KBM-7 (cell line): ENCODE data around the gene SLC12A6.

Experiments
- DNase-seq: peaks from one replicate; pipeline ENCODE4 v3.0.0-alpha.2; 2015
- in situ Hi-C: fragments of 300-500 bp; cut with MboI; formaldehyde crosslinking; loops from 2 replicates; pipeline ENCODE4 v1.14.3; 2020; ENCODE audit warnings: low sequenced_read_pairs, low pct_unique_long_range_greater_than_20kb, mixed read lengths

Gene SLC12A6

DNA sequence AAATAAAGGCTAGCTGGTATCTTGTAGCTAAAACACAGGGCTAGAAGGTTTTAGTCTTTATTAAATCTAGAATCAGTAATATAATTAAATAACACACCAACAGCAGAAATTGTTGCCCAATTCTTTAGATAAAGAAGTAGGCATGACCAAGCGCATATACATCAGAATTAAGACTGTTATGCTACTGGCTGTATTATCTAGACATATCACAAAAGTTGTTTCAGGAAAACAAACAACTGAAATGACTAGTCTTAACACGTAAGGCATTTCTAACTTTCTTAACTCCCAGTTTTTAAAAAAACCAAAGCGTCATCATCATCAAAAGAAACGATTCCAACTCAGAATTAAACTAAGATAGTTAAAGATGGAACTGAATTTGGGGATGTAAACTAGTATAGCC is 57.4 kb downstream of the SLC12A6 start:
- no peak for DNase-seq
- in situ Hi-C loops, result no loop called here

DNA sequence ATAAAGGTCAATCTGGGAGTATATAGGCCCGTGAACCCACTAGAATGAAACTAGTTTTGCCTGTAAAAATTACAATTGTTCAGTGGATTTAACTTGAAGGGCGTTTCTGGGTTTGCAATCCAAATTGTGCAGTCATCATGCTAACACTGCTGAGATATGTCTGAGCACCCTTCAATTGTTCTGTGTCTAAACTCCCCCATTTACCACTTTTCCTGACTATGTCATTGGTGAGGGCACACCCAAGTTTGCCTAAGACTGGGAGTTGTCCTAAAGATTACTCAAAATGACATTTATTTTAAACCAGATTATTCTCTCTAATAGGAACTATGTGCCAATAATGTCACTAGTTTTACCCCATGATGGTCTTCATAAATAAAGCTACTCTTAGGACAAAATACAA is 58.2 kb downstream of the SLC12A6 start:
- no peak for DNase-seq
- in situ Hi-C loops, result no loop called here

DNA sequence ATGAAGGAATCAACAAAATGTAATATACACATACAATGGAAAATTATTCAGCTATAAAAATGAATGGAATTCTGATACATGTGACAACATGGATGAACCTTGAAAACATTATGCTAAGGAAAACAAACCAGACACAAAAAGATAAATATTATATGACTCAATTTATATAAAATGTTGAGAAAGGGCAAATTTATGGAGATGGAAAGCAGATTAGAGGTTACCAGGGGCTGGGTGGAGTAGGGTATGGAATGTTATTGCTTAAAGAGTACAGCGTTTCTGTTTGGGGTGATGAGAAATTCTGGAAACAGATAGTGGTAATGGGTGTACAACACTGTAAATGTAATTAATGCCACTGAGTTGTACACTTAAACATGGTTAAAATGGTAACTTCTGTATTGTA is 61.9 kb downstream of the SLC12A6 start:
- no peak for DNase-seq
- in situ Hi-C loops, result no loop called here

DNA sequence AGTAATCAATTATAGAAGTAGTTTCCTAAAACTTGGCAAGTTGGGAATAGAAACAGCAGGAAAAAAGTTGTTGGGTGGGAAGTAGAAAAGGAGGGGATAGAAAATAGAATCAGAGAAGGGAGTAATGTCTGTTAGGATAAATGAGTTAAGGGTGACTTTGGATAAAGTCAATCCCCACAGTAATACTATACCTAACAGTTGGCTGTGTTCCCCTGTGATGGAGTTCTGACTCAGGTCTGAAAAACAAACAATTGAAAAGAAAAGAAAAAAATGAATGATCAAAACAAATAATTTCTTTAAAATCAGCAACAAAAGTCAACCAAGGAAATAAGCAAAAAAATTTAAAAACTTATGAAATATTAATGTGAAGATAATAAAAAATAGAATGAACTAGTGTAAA is 62.4 kb downstream of the SLC12A6 start:
- no peak for DNase-seq
- in situ Hi-C loops, result no loop called here

DNA sequence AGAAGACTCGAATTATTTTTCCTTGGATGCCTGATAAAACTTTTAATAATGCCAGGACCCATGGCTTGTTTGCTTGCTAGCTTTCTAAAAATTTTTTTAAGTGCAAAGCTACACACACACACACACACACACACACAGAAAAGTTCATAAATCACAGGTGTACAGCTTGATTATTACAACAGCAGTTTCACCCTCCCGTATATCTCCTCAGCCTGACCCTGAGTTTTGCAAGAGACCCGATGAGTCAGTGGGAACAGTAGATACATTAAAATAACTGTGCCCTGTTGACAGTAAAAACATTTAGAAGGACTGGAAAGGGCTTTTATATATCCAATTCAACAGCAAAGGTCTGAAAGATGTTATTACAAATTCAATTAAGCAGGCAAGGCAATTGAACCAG is 66.1 kb downstream of the SLC12A6 start:
- no peak for DNase-seq
- in situ Hi-C loops, result no loop called here

DNA sequence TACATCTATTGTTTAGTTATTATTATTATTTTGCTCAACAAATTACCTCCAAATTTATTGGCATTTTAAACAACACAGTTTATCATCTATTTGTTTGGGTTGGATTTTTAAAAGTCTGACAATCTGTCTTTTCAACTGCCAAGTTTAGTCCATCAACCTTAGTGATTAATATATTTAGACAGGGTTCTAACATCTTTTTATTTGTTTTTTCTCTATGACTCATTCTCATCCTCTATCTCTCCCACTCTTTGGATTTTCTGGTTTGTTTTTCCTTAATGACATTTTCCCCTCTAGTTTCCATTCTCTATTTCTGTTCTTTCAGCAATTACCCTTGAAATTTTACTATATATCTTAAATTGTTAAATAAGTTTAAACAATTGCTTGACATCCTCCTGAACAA is 70.8 kb downstream of the SLC12A6 start:
- in situ Hi-C loops, result no loop called here
- no peak for DNase-seq

DNA sequence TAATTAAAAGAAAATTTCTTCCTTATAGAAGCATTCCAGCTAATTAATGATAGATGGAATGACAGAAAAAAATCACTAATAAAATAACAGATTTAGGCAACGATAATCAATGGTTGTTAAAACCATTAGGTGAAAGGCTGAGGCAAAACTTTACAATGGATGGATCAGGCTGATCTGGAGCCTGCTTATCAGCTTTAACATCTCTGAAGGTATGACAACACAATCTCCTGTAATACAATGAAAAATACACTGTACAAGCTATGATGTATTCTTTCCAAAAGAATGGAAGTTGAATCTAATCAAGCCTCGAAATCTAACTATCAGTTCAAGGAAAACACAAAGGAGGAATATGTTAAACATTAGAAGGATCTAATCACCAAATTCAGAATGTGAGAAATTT is 73.5 kb downstream of the SLC12A6 start:
- in situ Hi-C loops, result no loop called here
- no peak for DNase-seq

DNA sequence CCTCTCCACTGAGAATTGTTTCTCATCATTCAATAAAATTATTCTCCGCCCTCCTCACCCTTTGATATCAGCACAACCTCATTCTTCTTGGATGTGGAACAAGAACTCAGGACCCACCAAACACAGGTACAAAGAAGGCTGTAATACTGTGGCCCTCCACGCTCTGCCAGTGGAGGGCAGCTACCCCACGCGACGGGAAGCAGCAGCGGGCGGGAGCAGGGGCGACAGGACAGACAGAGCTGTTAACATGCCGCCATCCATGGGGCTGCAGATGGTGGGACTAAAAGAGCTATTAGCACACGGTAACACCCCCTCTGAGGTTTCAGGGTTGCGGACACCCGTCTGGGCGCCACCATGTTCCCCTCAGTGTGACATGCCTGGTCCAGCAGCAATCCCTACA is 75.2 kb downstream of the SLC12A6 start:
- DNase-seq, result no peak
- in situ Hi-C loops, result no loop called here

DNA sequence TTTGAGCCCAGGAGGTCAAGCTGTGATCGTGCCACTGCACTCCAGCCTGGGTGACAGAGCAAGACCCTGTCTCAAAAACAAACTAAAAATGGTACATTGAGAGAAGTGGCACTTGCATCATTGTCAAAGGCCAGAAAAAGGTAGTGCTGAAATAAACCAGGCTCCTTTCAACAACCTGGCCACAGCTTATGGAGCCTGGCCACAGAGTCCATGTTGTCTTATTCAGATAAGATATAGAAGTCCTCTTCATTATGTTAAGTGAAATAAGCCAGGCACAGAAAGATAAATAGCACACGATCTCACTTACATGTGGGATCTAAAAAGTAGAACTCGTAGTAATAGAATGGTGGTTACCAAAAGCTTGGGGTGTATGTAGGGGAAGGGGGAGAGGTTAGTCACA is 78.0 kb downstream of the SLC12A6 start:
- DNase-seq, result no peak
- in situ Hi-C loops, result no loop called here

DNA sequence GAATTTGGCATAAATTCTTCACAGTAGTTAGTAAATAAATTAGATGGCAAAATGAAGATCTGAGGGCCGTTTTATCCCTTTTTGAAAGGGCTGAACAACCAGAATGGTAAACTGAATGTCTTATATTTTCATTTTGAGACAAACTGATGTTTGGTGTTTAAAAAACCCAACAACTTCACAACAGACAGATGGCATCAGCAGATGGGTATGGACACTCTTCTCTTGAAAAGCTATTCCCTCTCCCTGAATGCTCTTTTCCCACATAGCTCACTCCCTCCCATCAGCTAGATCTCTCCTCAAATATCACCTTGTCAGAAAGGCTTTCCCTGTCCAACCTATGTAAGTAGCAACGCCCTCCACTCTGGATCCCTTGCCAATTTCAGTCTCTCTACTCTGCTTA is 79.4 kb downstream of the SLC12A6 start:
- in situ Hi-C loops, result no loop called here
- no peak for DNase-seq

DNA sequence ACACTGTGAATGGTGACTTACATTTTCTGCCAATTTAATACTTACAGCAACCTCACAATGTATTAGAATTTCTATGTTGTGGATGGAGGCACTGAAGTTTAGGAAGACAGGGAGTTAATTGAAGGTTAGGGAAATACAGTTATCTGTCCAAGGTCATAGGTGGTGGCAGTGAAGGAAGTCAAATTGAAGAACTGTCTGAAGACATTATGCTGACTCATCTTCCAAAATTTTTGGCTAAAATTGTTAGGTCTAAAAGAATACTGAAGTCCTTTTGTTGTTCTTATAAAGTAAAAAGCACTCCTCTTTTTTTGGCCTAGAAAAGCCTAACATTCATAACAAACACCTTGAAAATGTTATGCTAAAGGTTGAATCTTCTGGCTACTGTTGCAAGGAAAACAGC is 85.0 kb downstream of the SLC12A6 start:
- peak; percentile 9 for DNase-seq
- in situ Hi-C loops, result no loop called here

DNA sequence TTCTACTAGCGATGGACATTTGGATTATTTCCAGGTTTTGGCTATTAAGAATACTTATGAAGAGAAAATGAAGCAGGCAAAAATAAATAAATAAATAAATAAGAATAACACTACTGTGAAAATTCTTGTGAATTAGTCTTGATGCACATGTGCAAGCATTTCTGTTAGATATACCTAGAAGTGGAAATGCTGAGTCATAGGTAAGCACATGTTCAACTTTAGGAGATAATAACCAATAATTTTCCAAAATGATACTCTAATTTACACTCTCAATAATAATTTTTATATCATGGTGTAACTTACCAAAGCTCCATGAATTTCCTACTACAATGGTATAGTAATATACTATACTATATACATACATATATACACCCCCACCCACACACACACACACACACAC is 89.4 kb downstream of the SLC12A6 start:
- DNase-seq, result no peak
- in situ Hi-C loops, result no loop called here

DNA sequence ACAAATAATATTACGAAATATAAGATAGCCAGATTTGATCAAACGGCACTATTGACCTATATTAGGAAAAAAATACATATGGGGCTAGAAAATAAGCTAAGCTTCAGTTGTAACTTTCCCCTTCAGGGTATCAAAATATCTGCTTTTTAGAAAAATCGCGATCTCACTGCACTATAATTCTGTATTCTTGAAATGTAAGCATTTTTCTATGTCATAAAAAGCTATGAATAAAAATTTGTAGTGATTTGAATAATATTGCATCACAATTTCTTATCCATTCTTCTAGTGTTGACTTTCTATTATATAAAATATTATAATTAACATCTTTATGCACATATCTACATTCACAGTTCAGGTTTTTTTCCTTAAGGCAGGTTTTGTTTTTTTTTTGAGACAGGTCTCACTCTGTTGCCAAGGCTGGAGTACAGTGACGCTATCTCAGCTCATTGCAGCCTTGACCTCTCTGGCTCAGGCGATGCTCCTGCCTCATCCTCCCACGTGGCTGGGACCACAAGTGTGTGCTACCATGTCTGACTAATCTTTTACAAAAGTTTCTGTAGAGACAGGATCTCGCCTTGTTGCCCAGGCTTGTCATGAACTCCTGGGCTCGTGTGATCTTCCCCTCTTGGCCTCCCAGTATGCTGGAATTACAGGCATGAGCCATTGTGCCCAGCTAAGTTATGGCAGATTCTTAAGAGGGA is 91.2 kb downstream of the SLC12A6 start:
- in situ Hi-C loops, result no loop called here
- DNase-seq, result no peak

DNA sequence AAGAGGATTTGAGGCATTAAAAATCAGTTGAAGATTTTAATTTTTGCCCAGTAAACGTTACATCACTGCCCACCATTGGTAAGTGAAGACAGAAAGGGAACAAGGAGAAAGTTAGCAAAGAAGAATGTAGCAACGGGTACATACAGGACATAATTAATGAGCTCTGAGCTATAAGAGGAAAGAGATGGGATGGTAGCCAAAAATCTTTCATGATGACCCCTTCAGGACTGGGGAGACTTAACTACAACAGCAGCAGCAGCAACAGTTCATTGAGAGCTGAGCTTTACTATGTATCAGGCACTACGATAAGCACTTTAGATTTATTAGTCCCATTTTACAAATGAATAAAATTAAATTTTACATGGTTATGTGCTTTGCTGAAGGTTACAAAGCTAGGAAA is 94.4 kb downstream of the SLC12A6 start:
- in situ Hi-C loops, result no loop called here
- DNase-seq, result no peak

DNA sequence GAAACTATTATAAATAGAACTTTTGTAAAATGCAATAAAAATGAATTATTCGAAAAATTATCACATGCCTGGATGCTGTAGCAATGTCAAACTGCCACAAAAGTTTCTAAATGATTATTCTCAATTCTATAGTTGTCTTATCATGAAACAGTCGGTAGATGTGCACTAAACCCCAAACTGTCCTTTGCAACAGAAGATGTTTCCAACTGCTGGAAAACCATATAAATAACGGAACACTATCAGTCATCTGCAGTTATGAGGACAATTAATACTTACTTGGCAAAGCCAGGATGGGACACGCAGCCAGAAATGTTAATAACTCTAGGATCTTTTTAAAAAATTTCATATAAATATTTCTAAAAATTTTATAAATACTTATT is 95.3 kb downstream of the SLC12A6 start:
- no peak for DNase-seq
- in situ Hi-C loops, result no loop called here

DNA sequence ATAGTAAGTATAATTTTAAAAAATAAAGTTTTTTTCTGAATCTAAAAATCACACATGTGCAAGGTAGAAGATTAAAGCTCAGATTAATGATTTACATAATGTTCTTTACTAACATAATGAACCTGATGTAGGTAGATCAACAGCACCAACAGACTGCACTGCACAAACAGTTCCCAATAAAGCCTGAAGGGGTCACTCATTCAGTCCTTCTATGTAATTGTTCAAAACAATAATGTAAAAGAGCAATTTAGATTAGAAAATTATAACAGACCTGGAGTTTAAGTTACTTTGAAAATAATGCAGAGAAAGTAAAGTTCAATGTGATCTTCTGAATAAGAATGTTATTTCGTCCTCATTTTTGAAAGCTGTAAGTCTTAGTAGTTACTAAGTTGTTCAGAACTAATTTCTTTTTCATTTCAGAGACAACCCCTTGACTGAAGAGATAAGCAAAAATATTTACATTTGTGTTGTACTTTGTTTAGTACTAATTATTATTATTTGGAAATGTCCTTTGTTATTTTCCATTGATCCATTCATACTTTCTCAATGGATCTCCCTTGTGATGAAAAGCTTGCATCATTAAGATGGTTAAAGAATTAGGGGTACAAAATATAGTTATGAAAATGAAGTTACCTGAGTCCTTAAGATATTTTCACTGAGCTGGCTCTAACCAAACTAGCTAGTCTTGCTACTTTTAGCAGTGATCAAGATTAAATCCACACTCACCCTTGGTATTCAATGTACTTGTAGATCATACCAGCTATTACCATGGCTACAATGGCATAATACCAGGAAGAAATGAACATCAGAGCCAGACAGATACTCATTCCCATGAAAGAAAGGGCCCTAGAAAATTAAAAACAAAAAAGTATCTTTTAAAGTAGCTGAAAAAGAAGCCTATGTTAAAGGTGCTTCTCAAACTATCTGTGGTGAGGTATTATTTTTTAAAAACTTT is 95.9 kb downstream of the SLC12A6 start:
- in situ Hi-C loops, result no loop called here
- DNase-seq, result peak; percentile 59

DNA sequence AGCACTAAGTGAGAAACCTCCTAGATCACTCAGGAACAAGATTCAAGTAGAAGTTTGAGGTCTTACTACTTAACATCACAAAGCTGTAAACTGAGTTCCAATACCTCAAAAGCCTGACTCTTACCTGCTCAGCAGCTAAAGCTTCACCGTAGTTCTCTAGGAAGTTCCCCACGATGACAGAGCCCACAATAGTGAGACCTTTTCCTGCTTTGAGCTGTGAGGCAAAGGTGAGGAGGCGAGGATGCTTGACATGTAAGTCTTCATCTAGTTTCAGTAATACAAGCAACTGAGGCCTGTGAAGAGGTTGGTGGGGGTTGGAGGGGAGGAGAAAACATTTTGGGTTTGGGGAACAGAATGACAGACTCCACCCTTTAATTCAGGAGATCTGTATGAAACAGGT is 97.0 kb downstream of the SLC12A6 start:
- DNase-seq, result no peak
- in situ Hi-C loops, result no loop called here

DNA sequence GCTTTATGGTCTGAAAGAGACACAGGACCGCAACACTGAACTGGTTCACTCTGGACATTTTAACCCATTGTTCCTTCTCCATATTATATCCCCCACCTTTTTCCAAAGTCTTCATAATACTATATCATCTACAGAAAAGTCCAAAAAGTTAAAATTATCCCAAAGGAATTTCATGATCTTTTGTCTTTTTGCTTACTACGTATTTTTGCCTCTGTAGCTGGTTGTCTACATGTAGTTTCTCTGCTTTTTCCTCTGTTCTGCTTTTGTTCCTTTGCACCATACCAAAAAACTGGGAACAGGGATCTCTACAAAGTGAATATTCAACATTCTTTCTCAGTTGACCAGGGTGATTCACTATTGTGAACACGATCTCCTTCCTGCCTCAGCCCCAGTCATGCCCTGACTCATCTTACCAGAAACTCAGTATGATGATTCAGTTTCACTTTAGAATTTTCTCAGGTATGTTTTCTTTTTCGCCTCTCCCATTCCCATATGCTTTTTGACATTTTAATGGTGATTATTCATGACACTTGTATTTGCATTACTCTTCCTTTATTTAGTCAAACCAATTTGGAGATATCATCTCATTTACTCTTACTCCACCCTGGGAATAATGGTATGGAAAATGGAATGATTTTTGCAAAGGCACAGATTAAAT is 98.3 kb downstream of the SLC12A6 start:
- in situ Hi-C loops, result no loop called here
- no peak for DNase-seq

DNA sequence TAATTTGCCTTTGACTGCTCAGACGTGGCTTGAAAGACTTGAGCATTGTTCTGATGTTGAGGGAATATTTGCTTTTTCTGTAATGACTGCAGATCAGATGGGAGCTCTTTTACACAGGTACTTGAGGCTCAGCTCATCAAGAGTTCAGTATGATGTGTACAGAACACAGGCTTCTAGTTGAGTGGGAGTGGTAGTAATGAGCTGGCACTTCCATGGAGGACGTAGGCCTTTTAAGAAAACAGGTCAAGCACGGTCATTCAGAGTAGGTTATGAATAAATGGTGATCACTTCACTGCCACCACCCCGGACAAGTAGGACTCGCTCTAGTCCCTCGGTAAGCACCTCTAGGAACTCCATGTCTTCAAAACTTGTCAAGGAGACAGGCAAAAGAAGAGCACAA is 104.0 kb downstream of the SLC12A6 start:
- no peak for DNase-seq
- in situ Hi-C loops, result no loop called here

DNA sequence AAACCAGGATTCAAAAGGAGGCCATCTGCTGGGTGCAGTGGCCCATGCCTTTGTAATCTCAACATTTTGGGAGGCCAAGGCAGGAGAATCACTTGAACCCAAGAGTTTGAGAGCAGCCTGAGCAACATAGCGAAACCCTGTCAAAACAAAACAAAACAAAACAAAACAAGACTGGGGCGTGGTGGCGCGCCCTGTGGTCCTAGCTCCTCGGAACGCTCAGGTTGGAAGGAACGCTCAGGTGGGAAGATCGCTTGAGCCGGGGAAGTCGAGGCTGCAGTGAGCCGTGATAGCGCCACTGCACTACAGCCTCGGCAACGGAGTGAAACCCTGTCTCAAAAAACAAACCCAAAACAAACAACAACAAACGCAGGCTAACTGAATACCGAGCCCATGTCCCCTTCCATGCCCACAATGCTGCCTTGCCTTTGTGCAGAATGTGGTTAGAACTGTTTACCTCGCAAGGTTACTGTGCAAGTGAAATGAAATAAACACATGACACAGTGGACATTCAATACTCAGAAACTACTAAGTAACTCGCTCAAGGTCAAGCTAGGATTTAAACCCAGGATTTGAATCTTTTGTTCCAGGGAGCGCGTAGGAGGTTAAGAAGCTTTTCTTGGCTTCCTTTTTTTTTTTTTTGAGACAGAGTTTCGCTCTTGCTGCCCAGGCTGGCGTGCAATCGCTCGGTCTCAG is 113.5 kb downstream of the SLC12A6 start:
- no peak for DNase-seq
- in situ Hi-C loops, result no loop called here
